GM12865 (cell line): ENCODE results near the gene MRPL4.
"Not testable (repeated sequence)": the region's sequence is repeated elsewhere in the genome, so short reads cannot be mapped to it uniquely, and the experiment has no call there.

Source experiments
- DNase-seq: peaks from one replicate; pipeline ENCODE4 v3.0.0; 2010; ENCODE audit warnings: low read depth
- H3K4me3 ChIP-seq: 2 replicates; pipeline ENCODE4 v1.5.1; 2011; ENCODE audit warnings: mild to moderate bottlenecking, low read depth, low read length, control low read depth
- TF ChIP-seq, protein P1 (sequence below): IDR thresholded peaks from 2 replicates; pipeline ENCODE4 v1.5.1; 2011; ENCODE audit warnings: low read length, control low read depth, low read depth, inconsistent platforms; ENCODE audit not compliant: insufficient read depth; ENCODE audit errors: missing control alignments

MRPL4 gene

GRCh38 chr19:10270616-10271394, 18.8 kb downstream of the MRPL4 start, which contains the start of gene ICAM1:
Gene ICAM1 (plus strand): TSS chr19:10271120. CDS start chr19:10271160, 40 bp downstream.
- peak within 1 kb of the TSS; percentile 69 for H3K4me3 ChIP-seq
- TF ChIP-seq, protein P1, sequence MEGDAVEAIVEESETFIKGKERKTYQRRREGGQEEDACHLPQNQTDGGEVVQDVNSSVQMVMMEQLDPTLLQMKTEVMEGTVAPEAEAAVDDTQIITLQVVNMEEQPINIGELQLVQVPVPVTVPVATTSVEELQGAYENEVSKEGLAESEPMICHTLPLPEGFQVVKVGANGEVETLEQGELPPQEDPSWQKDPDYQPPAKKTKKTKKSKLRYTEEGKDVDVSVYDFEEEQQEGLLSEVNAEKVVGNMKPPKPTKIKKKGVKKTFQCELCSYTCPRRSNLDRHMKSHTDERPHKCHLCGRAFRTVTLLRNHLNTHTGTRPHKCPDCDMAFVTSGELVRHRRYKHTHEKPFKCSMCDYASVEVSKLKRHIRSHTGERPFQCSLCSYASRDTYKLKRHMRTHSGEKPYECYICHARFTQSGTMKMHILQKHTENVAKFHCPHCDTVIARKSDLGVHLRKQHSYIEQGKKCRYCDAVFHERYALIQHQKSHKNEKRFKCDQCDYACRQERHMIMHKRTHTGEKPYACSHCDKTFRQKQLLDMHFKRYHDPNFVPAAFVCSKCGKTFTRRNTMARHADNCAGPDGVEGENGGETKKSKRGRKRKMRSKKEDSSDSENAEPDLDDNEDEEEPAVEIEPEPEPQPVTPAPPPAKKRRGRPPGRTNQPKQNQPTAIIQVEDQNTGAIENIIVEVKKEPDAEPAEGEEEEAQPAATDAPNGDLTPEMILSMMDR, result no peak
- peak; percentile 95 for DNase-seq

GRCh38 chr19:10271543-10272086, 19.6 kb downstream of the MRPL4 start:
- TF ChIP-seq, protein P1, result no peak

GRCh38 chr19:10274589-10274988, 22.6 kb downstream of the MRPL4 start:
- no peak for DNase-seq
- TF ChIP-seq, protein P1, result no peak
- H3K4me3 ChIP-seq, result peak overlapping the region; percentile 69

More at GRCh38 chr19:10271543-10272086, 19.6 kb downstream of the MRPL4 start:
- peak overlapping the region; percentile 69 for H3K4me3 ChIP-seq
- peak; percentile 92 for DNase-seq

GRCh38 chr19:10277795-10278589, 26.0 kb downstream of the MRPL4 start:
- no peak overlapping the region for H3K4me3 ChIP-seq
- TF ChIP-seq, protein P1, result no peak
- DNase-seq, result no peak

DNA sequence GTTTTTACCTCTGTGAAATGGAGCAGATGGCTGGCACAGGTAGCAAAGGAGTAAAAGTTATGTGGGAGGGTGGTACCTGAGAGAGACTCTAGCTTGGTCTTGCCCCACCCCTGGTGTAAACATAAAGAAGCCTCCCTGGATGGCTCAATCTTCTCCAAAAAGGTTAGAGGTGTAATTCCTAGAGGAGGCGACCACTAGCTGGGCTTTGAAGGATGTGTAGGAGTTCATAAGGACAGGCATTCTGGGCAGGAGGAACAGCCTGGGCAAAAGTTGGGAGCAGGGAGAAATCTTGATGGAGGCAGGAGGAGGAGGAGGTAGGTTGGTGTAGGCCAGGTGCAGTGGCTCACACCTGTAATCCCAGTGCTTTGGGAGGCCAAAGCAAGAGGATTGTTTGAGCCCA, 26.9 kb downstream of the MRPL4 start:
- DNase-seq, result no peak
- TF ChIP-seq, protein P1, result no peak
- H3K4me3 ChIP-seq, result no peak overlapping the region

- TF ChIP-seq, protein P1, result no peak
- no peak overlapping the region for H3K4me3 ChIP-seq
- no peak for DNase-seq
Observed at GRCh38 chr19:10279737-10280442, 27.9 kb downstream of the MRPL4 start.

- not testable (repeated sequence) for H3K4me3 ChIP-seq, DNase-seq
Observed at GRCh38 chr19:10282043-10282442, 30.0 kb downstream of the MRPL4 start.
